SHP77 treated with DMSO at 0.1 percent for 48 hours (cell line): Measurements from ENCODE around the gene PDIA6.
A peak's percentile ranks its signal among the peaks of the same experiment; 100 is the strongest.
"Not testable (repeated sequence)": the region's sequence is repeated elsewhere in the genome, so short reads cannot be mapped to it uniquely, and the experiment has no call there.

Experiments
- DNase-seq: peaks from one replicate; lab custom pipeline; 2025; lab: John Stamatoyannopoulos, UW

Gene PDIA6

DNA sequence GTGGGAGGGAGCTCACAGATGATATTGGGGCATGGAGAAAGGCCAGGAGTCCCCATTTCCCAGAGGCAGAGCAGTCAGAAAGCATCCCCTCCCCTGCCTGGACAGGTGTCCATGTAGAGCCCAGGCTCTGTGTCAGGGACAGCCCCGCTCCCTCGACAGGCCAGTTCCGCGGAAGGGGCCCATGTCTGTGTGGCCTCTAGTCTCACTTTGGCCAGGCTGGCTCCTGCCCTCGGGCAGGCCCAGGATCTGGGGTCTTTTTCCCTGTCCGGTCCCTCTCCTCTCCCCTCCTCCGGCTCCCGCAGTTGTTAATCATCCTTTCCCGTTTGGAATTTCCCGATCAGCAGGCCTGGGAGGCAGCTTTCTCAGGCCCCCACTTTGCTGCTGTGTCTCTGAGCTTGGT, 20.4 kb upstream of the PDIA6 start:
- no peak for DNase-seq

DNA sequence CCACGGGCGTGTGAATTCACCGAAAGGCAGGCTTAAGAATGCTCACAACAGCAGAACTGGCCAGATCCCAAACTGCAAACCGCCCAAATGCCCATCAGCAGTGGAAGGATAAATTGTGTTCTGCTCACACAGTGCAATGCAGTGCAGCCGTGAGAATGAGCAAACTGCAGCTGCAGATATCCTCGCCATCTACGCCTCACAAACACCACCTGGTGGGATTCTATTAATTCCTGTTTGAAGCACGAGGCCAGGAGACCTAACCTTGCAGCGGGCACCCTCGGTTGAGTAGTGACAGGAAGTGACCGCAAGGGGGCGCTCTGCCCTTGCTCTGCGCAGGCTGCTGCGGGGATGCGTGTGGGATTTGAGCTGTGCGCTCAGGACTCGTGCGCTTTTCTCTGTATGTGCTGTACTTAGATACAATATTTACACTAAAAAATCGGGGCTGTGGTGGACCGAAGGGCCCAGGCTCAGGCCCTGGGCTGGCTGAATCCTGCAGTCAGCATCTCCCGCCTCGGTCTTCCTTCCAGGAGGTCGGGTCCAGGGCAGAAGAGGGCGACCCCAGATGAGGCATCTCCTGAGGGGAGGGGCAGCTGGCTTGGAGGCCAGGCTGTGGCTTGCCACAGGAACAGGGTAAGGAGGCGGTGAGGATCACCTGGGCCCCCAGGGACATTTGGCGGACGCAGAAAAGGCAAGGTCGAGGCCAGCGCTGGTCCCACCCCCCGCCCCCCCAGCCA, 19.8 kb upstream of the PDIA6 start:
- peak; percentile 90 for DNase-seq

DNA sequence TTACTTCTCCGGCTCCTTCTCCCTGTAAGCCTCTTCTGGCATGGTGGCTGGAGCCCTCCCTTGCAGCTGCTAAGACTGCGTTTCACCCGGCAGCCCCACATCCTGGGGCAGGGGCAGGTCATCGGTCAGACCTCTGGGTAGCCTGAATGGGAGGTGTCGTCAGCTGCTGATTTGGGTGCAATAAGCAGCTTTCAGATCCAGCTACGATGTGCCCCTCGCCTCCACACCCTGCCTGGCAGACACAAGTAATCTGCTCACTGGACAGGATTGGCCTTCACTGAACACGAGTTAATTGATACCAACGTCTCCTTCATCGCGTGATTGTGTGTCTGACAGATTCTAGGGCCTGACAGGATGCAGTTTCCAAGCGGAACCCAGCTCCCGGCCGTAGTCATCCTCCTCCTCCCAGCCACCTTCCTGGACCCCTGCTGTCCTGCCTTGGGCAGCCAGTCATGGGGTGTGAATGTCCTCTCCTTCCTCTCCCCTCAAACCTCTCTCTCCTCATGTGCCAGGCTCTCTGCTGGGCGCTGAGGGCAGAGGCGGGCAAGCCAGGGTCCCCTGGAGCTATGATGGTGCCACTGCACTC, 18.9 kb upstream of the PDIA6 start:
- DNase-seq = no peak

DNA sequence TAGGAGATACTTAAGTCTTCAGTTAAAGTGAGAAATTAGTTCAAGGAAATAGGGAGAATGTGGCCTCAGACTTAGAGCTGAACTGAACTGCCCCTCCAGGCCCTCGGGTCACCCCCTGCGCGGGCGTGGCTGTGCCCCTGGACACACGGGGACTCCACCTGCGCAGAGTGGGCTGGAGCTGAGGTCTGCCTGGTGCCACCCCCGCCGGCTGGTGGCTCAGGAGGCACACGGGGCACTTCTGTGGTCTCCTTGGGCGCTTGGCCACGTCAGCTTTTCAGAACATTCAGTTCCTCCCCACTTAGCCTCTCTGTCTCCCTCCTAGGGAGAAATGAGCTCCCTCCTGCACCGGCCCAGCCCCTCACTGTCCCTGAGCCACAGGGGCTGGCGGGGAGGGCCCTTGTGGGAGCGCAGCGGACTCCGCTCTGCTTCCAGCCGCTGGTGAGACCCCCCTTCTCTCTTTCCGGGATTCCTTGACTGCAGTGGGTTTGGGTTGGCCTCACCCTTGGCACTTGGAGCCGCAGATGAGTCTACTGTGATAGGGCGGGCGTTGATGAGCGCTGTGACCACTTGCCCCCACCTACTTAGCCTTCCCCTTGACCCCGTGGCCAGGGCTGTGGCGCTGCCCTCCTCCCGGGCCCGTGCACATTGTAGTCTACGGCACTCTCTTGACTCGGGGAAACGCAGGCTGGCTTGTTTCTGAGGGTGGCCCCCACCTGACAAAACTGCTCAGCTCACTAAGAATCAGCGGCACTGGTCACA, 18.2 kb upstream of the PDIA6 start:
- no peak for DNase-seq

DNA sequence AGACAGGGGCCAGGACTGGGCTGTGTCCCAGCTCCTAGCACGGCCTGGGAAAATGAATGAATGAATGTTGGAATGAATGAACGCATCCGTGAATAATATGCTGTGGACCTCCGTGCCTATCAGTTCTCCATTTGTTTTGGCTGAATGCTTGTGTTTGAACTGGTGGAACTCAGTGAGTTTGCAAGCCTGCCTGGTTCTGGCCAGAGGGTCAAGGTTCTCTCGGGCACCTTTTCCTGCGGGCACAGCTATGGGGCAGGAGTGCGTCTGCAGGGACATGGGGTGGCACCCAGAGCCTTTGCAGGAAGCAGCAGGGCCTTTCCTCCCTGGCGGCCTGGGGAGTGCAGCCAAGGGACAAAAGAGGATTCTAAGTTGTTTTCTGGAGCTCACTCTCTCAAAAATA, 17.6 kb upstream of the PDIA6 start:
- no peak for DNase-seq

DNA sequence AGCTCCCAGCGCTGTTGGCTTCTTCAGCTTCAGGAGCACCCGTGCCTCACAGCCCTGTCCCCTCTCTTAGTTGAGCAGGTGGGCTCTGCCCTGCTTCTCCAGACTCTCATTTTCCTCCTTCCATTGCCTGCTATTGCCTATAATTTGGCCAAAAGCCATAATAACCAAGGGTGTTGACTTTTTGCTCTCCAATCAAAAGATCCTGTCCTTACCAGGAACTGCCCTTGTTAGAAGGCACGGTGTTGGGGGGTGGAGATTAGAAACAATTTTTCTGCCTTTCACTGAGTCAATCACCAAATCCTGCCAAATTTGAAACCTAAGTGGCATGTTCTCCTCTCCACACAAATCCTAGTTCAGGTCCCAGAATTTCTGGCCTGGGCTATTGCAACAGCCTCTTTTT, 16.7 kb upstream of the PDIA6 start:
- DNase-seq = no peak

DNA sequence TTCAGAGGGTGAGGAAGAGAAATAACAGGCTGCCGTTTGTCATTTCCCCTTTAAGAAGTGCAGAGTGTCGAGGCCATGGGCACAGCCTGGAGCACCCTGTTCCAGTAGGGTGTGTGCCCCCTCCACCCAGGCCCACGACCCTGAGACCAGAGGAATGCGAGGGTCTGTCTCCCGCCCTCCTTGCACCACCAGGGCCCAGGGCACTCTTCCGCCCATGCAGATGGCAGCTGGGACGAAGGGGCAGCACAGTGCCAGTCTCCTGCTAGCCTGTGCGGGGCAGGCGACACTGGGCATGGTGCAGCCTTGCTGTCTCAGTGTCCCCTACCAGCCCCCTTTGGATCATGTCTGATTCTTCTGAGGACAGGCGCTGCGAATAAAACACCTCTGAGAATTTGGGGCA, 15.8 kb upstream of the PDIA6 start:
- DNase-seq = no peak

DNA sequence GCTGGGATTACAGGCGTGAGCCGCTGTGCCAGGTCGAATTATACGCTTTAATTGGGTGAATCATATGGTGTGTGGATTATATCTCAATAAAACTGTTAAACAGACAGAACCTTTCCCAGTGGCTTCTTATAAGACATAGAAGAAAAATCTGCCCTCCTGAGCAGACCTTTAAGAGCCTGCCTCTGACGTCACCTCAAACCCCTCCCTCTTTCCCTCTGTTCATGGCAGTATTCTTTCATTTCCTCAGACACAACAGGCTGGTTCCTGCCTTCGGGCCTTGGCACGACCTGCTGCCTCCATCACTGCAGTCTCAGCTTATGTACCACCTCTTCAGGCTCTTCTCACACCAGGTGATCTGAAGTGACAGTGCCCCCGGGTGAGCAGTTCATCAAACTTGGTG, 14.0 kb upstream of the PDIA6 start:
- DNase-seq = no peak

DNA sequence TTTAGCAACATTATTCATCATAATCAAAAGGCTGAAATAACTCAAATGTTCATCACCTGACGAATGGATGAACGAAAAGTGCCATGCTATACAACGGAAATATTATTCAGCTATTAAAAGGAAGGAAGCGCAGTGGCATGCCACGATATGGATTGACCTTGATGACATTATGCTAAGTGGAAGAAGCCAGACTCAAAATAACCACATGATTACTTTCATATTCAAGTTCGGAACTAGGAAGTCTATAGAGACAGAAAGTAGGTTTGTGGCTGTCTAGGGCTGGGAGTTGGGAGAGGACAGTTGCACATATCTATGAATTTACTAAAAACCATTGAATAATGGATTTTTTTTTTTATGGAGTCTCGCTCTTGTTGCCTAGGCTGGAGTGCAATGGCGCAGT, 13.4 kb upstream of the PDIA6 start:
- DNase-seq = no peak

DNA sequence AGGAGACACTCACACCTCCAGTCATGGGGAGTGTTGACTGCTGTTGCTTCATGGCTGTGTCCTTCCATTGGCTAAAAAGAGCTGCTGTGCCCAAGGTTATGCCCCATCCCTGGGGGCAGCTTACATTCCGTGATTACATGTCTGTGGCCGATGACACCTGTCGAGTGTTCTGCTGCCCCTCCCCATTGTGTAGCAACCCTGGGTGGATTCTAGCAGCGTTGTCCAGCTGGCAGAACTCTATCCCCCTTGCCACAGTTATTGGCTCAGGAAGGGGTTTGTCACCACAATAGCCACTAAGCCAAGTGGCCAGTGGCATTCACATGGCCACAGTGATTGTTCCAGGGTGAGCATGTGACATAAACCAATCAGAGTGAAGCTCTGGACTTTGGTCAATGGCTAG, 11.6 kb upstream of the PDIA6 start:
- DNase-seq = no peak

DNA sequence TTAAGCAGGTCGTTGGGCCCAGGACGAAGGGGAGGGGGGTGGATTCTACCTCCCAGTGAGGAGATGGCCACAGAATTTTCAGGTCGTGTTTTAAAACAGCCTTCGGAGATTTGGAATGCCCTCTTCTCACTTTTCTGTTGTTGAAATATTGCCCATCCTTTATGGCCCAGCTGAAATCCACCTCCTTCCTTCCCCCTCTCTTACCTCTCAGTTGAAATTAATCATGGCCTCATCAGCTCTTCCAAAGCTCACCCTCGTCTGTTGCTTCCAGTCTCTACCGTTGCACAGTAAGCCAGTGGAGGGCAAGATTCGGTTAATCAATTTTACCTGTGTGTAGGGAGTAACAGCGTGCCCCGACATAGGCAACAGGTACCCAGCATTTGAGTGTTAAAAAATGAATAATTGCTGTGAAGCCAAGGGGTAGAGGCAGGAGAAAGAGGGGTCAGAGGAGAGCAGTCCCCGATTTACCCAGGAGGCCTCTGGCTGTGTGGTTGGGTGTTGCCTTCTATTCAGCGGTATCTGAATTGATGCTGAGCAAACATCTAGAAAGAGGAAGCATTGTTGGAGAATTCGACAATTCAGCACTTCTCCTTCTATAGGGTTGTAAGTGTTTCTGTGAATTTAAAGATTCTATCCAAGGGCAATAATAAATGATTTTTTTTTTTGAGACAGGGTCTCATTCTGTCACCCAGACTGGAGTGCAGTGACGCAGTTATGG, 8.6 kb upstream of the PDIA6 start:
- no peak for DNase-seq

DNA sequence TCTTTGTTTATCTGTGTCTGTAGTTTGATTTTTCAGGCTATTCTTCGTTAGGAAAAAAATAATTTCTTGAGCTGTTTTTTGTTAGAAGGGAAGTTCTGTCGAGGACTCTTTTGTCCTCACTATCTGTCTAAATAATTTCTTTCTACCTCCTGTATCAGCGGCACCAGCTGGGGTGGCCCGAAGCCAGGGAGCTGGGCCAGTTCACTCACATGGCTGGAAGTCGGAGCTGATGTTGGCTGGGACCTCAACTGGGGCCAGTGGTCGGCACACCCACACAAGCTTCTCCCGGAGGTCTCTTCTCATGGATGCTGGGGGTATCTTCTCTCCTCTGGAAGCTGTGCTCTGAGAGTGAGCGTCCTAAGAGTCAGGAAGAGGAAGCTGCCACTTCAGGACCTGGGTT, 8.0 kb upstream of the PDIA6 start:
- no peak for DNase-seq

DNA sequence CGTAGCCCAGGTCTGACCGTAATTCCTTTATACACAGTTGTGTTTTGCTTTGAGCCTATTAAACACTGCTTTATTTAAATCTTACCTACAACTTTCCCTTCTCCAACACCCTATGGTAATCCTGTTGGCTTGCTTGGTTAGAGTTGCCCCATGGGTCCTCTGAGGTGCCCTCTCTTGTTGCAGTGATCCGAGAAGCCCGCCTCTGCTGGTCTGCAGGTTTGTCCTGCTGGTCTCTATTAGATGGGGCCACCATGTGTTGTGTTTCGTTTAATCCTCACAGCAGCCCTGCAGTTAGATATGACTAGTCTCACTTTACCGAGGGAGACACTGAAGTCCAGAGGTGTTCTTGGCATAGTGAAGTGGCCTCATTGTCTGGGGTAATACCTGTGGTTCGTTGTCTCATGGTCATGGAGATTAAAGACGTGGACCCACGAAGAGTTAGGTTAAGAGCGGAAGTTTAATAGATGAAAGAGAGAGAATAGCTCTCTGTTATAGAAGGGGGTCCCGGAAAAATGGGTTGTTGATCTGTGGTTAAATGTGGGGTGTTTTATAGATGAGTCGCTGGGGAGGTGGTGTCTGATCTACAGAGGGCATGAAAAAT, 7.2 kb upstream of the PDIA6 start:
- no peak for DNase-seq

DNA sequence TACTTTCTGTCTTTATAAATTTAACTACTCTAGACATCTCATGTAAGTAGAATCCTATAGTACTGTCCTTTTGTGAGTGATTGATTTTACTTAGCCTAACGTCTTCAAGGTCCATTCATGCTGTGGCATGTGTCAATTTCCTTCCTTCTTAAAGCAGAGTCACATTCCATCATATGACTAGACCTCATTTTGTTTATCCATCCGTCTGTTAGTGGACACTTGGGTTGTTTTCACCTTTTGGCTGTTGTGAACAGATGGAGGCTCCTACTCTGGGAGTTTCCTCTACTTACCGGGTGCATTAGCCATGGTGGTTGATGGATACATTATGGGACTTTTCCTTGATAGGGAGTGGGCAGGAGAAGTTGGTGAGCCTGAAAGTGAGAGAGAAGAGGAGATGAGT, 6.4 kb upstream of the PDIA6 start:
- no peak for DNase-seq

DNA sequence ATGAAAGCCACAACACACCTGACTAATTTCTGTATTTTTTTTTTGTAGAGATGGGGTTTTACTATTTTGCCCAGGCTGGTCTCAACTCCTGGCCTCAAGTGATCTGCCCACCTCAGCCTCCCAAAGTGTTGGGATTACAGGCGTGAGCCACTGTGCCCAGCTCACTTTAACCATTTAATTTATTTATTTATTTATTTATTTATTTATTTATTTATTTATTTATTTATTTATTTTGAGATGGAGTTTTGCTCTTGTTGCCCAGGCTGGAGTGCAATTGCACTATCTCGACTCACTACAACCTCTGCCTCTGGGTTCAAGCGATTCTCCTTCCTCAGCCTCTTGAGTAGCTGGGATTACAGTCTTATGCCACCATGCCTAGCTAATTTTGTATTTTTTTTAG, 5.7 kb upstream of the PDIA6 start:
- not testable (repeated sequence) for DNase-seq

DNA sequence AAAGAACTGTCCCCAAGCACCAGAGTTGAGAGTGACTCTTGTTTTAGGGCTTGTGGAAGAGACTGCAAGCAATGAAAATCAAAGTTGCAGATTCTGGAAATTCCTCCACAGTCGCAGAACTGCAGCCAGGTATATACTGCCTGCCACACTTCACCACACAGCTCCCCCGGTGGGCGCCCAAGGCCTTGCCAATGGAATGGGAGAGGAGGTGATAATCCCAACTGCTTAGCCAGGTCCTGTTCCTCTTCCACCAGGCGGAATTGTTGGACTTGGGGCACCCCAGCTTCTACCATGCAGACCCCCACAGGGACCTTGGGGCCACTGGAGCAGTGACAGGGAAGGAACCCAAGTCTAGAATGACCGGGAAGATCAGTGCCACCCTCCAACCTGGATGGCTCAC, 4.8 kb upstream of the PDIA6 start:
- no peak for DNase-seq

DNA sequence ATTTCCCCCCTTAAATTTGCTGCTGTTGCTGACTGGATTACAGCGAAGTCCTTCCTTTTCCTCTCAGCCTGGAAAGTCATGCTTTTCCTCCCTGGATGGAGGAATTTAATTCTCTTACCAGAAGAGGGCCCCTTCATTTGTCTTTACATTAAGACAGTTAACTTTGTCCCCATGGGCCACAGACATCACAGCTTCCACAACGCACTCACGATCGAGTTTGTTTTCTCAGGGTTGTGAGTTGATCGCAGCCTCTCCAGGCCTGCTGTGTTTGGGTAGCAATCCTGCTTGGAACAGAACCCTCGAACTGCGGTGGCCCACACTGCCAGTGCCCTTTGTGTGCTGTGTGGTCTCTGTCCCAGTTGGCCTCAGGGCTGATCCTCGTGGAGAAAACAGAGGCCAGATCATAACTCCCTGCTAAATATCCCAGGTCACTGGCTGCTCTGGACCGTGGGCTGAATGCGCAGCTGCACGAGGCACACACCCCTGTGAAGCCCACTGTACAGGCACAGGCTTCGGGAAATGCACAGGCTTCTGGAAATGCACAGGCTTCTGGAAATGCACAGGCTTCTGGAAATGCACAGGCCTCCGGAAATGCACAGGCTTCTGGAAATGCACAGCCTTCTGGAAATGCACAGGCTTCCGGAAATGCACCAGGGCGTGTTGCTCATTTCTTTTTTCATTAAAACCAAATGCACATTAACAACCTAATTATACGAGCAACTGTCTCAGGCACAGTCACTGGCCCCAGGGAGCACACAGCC, 2.2 kb upstream of the PDIA6 start:
- no peak for DNase-seq

DNA sequence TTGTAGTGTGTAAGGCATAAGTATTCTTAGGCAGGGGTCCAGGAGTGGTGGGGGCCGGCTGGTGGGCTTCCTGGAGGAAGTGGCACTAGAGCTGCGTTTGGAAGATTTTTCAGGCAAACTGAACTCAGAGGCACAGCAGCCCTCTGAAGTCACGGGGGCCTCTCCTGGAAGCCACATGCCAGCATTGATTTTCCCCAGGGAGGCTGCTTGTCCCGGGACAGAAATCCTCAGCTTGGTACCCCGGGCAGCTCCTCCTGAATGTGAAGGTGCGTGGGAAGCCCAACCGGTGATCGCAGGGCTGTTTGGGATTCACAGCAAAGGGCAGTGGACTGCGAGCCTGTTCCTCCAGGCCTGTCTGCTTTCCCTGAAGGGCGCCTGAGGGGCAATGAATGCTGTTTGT, 1.6 kb upstream of the PDIA6 start:
- no peak for DNase-seq

DNA sequence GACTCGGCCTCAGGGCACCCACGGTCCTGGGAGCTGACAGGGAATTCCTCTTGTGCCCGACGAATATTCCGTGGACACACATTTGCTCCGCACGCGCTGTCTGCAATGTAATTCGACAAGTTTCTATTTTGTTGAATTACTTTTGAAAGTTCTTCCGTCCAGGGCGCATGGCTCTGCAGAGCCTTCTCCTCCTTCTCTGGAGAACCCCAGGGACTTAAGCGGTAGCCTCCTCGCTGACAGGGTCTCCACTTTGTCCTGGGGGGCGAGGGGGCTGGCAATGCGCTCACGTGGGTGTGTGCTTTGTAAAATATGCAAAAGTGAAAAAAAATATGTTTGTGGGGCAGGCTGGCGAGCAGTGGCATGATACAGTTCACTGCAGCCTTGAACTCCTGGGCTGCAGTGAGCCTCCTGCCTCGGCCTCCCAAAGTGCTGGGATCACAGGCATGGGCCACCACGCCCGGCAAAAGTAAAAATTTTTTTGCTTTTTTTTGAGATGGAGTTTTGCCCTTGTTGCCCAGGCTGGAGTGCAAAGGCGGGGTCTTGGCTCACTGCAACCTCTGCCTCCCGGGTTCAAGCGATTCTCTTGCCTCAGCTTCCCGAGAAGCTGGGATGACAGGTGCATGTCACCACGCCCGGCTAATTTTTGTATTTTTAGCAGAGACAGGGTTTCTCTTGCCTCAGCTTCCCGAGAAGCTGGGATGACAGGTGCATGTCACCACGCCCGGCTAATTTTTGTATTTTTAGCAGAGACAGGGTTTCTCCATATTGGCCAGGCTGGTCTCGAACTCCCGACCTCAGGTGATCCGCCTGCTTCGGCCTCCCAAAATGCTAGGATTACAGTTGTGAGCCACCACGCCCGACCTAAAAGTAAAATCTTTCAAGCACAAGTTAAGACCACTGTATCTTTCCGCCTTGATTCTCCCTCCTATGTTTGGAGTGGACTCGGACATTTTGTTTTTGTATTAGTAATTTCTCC, 866 bp upstream of the PDIA6 start:
- DNase-seq = not testable (repeated sequence)

DNA sequence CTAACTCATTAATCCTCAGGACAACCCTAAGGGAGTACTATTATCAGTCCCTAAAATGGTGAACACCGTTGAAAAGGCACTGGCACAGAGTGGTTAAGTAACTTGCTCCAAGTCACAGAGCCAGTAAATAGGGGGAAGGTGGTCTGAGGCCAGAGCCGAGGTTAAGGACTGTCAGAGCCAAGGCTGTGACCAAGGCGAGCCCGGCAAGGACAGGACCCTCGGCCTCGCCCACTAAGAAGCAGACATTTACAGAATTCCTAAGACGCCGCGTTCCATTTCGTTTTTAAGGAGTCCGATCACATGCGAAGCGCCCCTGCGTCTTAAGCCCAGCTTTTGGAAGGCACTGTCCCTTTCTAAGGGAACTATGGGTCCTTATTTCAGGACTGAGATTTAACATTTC, 1.1 kb downstream of the PDIA6 start:
- no peak for DNase-seq
